Vagina (tissue), 2 donors: Measurements from ENCODE around the gene DHX15.

Experiments
- POLR2A ChIP-seq, 2 donors: fragments of 450-650 bp; IDR thresholded peaks; one replicate each; pipeline ENCODE4 v1.6.1; 2017; ENCODE audit warnings: antibody characterized with exemption in 2 of 2, mild to moderate bottlenecking in 2 of 2, moderate library complexity in 2 of 2
- POLR2AphosphoS5 ChIP-seq, 2 donors: sonication (generic); formaldehyde crosslinking; IDR thresholded peaks; one replicate each; pipeline ENCODE4 v1.9.0; 2017; ENCODE audit warnings: antibody characterized with exemption in 2 of 2, mild to moderate bottlenecking in 2 of 2, low read depth in 1 of 2; ENCODE audit not compliant: insufficient read depth in 1 of 2
- TF ChIP-seq, protein P1 (sequence below), 3 experiments: fragments of 450-650 bp in 2 of 3; fragments of 200-600 bp in 1 of 3; sonication (generic) in 1 of 3; IDR thresholded peaks; one replicate each; pipeline ENCODE4 v1.5.1; 2017 to 2019; ENCODE audit warnings: antibody characterized with exemption in 3 of 3, mild to moderate bottlenecking in 2 of 3, moderate library complexity in 2 of 3

DNA sequence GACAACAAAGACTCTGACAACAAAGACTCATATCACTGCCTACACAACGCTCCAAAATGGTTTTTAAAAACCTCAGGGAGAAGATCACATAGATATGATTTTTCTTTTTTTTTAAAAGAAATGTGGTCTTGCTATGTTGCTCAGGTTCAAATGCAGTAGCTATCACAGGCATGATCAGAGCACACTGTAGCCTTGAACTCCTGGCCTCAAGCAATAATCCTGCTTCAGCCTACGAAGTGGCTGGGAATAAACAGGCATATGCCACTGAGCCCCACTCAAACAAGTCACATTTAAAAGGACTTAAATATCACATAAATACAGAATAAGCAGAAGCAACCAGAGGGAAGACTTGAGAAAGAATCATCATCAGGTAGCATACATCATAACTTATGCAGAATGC is 14.7 kb downstream of the DHX15 start:
- TF ChIP-seq POLR2A (IDR thresholded peaks at IDR 0.05) (no peak), POLR2AphosphoS5 (IDR thresholded peaks at IDR 0.05; ENCODE audit: insufficient read depth in 1 of 2, low read depth in 1 of 2) (no peak)
- TF ChIP-seq, protein P1, sequence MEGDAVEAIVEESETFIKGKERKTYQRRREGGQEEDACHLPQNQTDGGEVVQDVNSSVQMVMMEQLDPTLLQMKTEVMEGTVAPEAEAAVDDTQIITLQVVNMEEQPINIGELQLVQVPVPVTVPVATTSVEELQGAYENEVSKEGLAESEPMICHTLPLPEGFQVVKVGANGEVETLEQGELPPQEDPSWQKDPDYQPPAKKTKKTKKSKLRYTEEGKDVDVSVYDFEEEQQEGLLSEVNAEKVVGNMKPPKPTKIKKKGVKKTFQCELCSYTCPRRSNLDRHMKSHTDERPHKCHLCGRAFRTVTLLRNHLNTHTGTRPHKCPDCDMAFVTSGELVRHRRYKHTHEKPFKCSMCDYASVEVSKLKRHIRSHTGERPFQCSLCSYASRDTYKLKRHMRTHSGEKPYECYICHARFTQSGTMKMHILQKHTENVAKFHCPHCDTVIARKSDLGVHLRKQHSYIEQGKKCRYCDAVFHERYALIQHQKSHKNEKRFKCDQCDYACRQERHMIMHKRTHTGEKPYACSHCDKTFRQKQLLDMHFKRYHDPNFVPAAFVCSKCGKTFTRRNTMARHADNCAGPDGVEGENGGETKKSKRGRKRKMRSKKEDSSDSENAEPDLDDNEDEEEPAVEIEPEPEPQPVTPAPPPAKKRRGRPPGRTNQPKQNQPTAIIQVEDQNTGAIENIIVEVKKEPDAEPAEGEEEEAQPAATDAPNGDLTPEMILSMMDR (IDR thresholded peaks at IDR 0.05) = no peak
